ENCODE measurements around the gene RNU2-63P.
"Not testable (repeated sequence)": the region's sequence is repeated elsewhere in the genome, so short reads cannot be mapped to it uniquely, and the experiment has no call there.

RNU2-63P gene

GRCh38 chr2:88048541-88048940, 32.2 kb upstream of the RNU2-63P start:
- no peak overlapping the region for H3K4me3 ChIP-seq (ENCODE audit: low read depth, low read length)
- no peak for TF ChIP-seq CTCF (IDR thresholded peaks at IDR 0.05; ENCODE audit: low read depth, low read length, missing control alignments)
- no peak for DNase-seq (ENCODE audit: low read depth)

DNA sequence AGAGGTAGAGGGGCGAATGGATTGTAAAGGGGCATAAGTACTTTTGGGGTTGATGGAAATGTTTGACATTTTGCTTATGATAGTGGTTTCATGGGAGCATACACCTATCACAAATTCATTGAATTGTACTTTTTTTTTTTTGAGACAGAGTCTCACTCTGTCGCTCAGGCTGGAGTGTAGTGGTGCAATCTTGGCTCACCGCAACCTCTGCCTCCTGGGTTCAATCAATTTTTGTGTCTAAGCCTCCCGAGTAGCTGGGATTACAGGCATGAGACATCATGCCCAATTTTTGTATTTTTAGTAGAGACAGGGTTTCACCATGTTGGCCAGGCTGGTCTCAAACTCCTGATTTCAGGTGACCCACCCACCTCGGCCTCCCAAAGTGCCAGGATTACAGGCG, 29.2 kb upstream of the RNU2-63P start:
- not testable (repeated sequence) for DNase-seq (ENCODE audit: low read depth); H3K4me3 ChIP-seq (ENCODE audit: low read depth, low read length)

DNA sequence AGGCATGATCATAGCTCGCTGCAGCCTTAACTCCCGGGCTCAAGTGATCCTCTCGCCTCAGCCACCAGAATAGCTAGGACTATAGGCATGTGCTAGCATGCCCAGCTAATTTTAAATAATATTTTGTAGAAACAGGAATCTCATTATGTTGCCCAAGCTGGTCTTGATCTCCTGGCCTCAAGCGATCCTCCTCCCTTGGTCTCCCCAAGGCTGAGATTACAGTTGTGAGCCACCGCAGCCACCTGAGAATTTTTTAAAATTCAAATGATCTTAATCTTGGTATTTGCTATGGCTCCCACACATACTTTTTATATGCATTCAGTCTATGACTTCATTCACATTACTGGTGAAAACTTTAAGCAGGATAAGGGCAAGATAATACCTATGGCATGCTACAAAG, 26.1 kb upstream of the RNU2-63P start:
- TF ChIP-seq CTCF (IDR thresholded peaks at IDR 0.05; ENCODE audit: low read depth, low read length, missing control alignments): no peak
- no peak for DNase-seq (ENCODE audit: low read depth)
- no peak overlapping the region for H3K4me3 ChIP-seq (ENCODE audit: low read depth, low read length)

GRCh38 chr2:88038263-88039105, 22.1 kb upstream of the RNU2-63P start:
- no peak overlapping the region for H3K4me3 ChIP-seq (ENCODE audit: low read depth, low read length)
- no peak for DNase-seq (ENCODE audit: low read depth)

DNA sequence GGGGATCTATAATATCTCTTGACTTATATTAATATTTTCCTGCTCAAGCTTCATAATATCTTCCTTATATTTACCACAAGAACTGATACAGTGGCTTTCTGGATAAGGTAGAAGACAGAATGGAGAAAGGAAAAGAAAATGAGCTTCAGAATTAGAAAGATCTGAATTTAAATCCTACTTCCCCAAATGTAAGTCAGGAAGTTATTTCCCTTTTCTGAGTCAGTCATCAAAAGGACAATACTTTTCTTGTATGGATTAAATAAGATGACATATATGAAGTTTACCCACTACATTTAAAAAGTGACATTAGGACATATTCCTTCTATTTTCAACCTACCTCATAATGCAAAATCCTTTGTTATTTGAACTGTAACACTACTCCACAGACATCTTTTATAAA, 20.3 kb upstream of the RNU2-63P start:
- no peak for TF ChIP-seq CTCF (IDR thresholded peaks at IDR 0.05; ENCODE audit: low read depth, low read length, missing control alignments)
- DNase-seq (ENCODE audit: low read depth): no peak
- H3K4me3 ChIP-seq (ENCODE audit: low read depth, low read length): no peak overlapping the region

More at GRCh38 chr2:88038263-88039105, 22.1 kb upstream of the RNU2-63P start:
- TF ChIP-seq CTCF (IDR thresholded peaks at IDR 0.05; ENCODE audit: low read depth, low read length, missing control alignments): no peak

- TF ChIP-seq CTCF (IDR thresholded peaks at IDR 0.05; ENCODE audit: low read depth, low read length, missing control alignments): no peak
- H3K4me3 ChIP-seq (ENCODE audit: low read depth, low read length): no peak overlapping the region
- no peak for DNase-seq (ENCODE audit: low read depth)
Measured at GRCh38 chr2:88036182-88036581, 19.8 kb upstream of the RNU2-63P start.

- no peak overlapping the region for H3K4me3 ChIP-seq (ENCODE audit: low read depth, low read length)
- no peak for TF ChIP-seq CTCF (IDR thresholded peaks at IDR 0.05; ENCODE audit: low read depth, low read length, missing control alignments)
- DNase-seq (ENCODE audit: low read depth): no peak
Measured at GRCh38 chr2:88032070-88032702, 15.8 kb upstream of the RNU2-63P start.
